ENCODE measurements around the gene FOXP2.
"Not testable (repeated sequence)": the region's sequence is repeated elsewhere in the genome, so short reads cannot be mapped to it uniquely, and the experiment has no call there.

The FOXP2 gene

GRCh38 chr7:114539575-114539974 lies 125.0 kb downstream of the FOXP2 start:
- no peak for DNase-seq (ENCODE audit: low spot score)
- peak; percentile 30 for TF ChIP-seq CTCF (IDR thresholded peaks at IDR 0.05; ENCODE audit: extremely low read depth, insufficient read depth, missing control alignments)
- in situ Hi-C loops (cut with MboI; ENCODE audit: low pct_unique_long_range_greater_than_20kb, low sequenced_read_pairs, unreplicated experiment) = no loop called here

GRCh38 chr7:114540291-114540690 lies 125.7 kb downstream of the FOXP2 start:
- DNase-seq (ENCODE audit: low spot score) = no peak
- in situ Hi-C loops (cut with MboI; ENCODE audit: low pct_unique_long_range_greater_than_20kb, low sequenced_read_pairs, unreplicated experiment) = no loop called here
- TF ChIP-seq CTCF (IDR thresholded peaks at IDR 0.05; ENCODE audit: extremely low read depth, insufficient read depth, missing control alignments) = no peak

- DNase-seq (ENCODE audit: low spot score); in situ Hi-C loops (cut with MboI; ENCODE audit: low pct_unique_long_range_greater_than_20kb, low sequenced_read_pairs, unreplicated experiment): not testable (repeated sequence)
Observed at GRCh38 chr7:114547346-114547745, 132.7 kb downstream of the FOXP2 start.

GRCh38 chr7:114548081-114548980 lies 133.7 kb downstream of the FOXP2 start:
- TF ChIP-seq CTCF (IDR thresholded peaks at IDR 0.05; ENCODE audit: extremely low read depth, insufficient read depth, missing control alignments) = no peak
- DNase-seq (ENCODE audit: low spot score) = no peak
- in situ Hi-C loops (cut with MboI; ENCODE audit: low pct_unique_long_range_greater_than_20kb, low sequenced_read_pairs, unreplicated experiment) = no loop called here

GRCh38 chr7:114554781-114555537 lies 140.3 kb downstream of the FOXP2 start:
- peak; percentile 45 for DNase-seq (ENCODE audit: low spot score)
- in situ Hi-C loops (cut with MboI; ENCODE audit: low pct_unique_long_range_greater_than_20kb, low sequenced_read_pairs, unreplicated experiment) = no loop called here
- no peak for TF ChIP-seq CTCF (IDR thresholded peaks at IDR 0.05; ENCODE audit: extremely low read depth, insufficient read depth, missing control alignments)

- no peak for DNase-seq (ENCODE audit: low spot score)
- in situ Hi-C loops (cut with MboI; ENCODE audit: low pct_unique_long_range_greater_than_20kb, low sequenced_read_pairs, unreplicated experiment) = no loop called here
- no peak for TF ChIP-seq CTCF (IDR thresholded peaks at IDR 0.05; ENCODE audit: extremely low read depth, insufficient read depth, missing control alignments)
Observed at GRCh38 chr7:114567416-114567815, 152.8 kb downstream of the FOXP2 start.

GRCh38 chr7:114569220-114569619 lies 154.6 kb downstream of the FOXP2 start:
- DNase-seq (ENCODE audit: low spot score) = no peak
- in situ Hi-C loops (cut with MboI; ENCODE audit: low pct_unique_long_range_greater_than_20kb, low sequenced_read_pairs, unreplicated experiment) = no loop called here
- no peak for TF ChIP-seq CTCF (IDR thresholded peaks at IDR 0.05; ENCODE audit: extremely low read depth, insufficient read depth, missing control alignments)

Measured in GM13977 (cell line).